ENCODE results near the gene TP53AIP1. TPM values are rescaled to one million over a fixed set of nuclear protein-coding genes. Genes with fewer than 3 reads are reported as not detected.
A peak's percentile ranks its signal among the peaks of the same experiment; 100 is the strongest.

TP53AIP1 gene
- total RNA-seq, 1 donor = not detected

- no peak for TF ChIP-seq CTCF (IDR thresholded peaks at IDR 0.05; ENCODE audit: insufficient read depth, low read length)
- DNase-seq (ENCODE audit: low read depth) = no peak
- H3K4me3 ChIP-seq (ENCODE audit: low read depth, low read length) = no peak overlapping the region
These were observed 26.2 kb upstream of the TP53AIP1 start for GRCh38 chr11:128968916-128969315.

GRCh38 chr11:128967578-128967977, 24.9 kb upstream of the TP53AIP1 start:
- TF ChIP-seq CTCF (IDR thresholded peaks at IDR 0.05; ENCODE audit: insufficient read depth, low read length) = no peak
- no peak overlapping the region for H3K4me3 ChIP-seq (ENCODE audit: low read depth, low read length)
- DNase-seq (ENCODE audit: low read depth) = no peak

GRCh38 chr11:128965485-128965884, 22.8 kb upstream of the TP53AIP1 start:
- TF ChIP-seq CTCF (IDR thresholded peaks at IDR 0.05; ENCODE audit: insufficient read depth, low read length) = no peak
- DNase-seq (ENCODE audit: low read depth) = peak; percentile 6
- no peak overlapping the region for H3K4me3 ChIP-seq (ENCODE audit: low read depth, low read length)

GRCh38 chr11:128964463-128964930, 21.8 kb upstream of the TP53AIP1 start:
- no peak overlapping the region for H3K4me3 ChIP-seq (ENCODE audit: low read depth, low read length)
- TF ChIP-seq CTCF (IDR thresholded peaks at IDR 0.05; ENCODE audit: insufficient read depth, low read length) = no peak
- DNase-seq (ENCODE audit: low read depth) = no peak

GRCh38 chr11:128963744-128964325, 21.2 kb upstream of the TP53AIP1 start:
- TF ChIP-seq CTCF (IDR thresholded peaks at IDR 0.05; ENCODE audit: insufficient read depth, low read length) = no peak
- no peak overlapping the region for H3K4me3 ChIP-seq (ENCODE audit: low read depth, low read length)
- DNase-seq (ENCODE audit: low read depth) = no peak

GRCh38 chr11:128962896-128963295, 20.2 kb upstream of the TP53AIP1 start:
- no peak overlapping the region for H3K4me3 ChIP-seq (ENCODE audit: low read depth, low read length)
- no peak for TF ChIP-seq CTCF (IDR thresholded peaks at IDR 0.05; ENCODE audit: insufficient read depth, low read length)
- DNase-seq (ENCODE audit: low read depth) = no peak

- no peak for TF ChIP-seq CTCF (IDR thresholded peaks at IDR 0.05; ENCODE audit: insufficient read depth, low read length)
- no peak for DNase-seq (ENCODE audit: low read depth)
These were observed 19.0 kb upstream of the TP53AIP1 start for GRCh38 chr11:128961645-128962044.

More at GRCh38 chr11:128961645-128962044, 19.0 kb upstream of the TP53AIP1 start:
- no peak overlapping the region for H3K4me3 ChIP-seq (ENCODE audit: low read depth, low read length)
